Left lung (tissue), 10 donors: ENCODE measurements around the gene FAM149B1. TPM values are rescaled to one million over a fixed set of nuclear protein-coding genes. Genes with fewer than 3 reads are reported as not detected.

Source experiments
- ATAC-seq: fragments of 200-7000 bp; cut with Tn5 transposase; one replicate; pipeline ENCODE4 v1.9.1; 2020; ENCODE audit warnings: moderate library complexity
- DNase-seq, 4 donors: peaks; one replicate each; pipeline ENCODE4 v3.0.0-alpha.2; 2013 to 2020
- H3K27ac ChIP-seq, 2 donors: fragments of 200-600 bp; sonication (generic) in 1 of 2; one replicate each; pipeline versions ENCODE4 v1.5.0 to v1.8.0; 2020 to 2021
- H3K27me3 ChIP-seq, 2 donors: fragments of 200-600 bp; sonication (generic) in 1 of 2; one replicate each; pipeline versions ENCODE4 v1.5.0 to v1.8.0; 2020 to 2021
- H3K36me3 ChIP-seq, 2 donors: fragments of 200-600 bp; sonication (generic) in 1 of 2; one replicate each; pipeline versions ENCODE4 v1.5.0 to v1.8.0; 2020 to 2021
- H3K4me1 ChIP-seq, 2 donors: fragments of 200-600 bp; one replicate each; pipeline ENCODE4 v1.8.0; 2021
- H3K4me3 ChIP-seq, 2 donors: fragments of 200-600 bp; sonication (generic) in 1 of 2; one replicate each; pipeline versions ENCODE4 v1.5.0 to v1.8.0; 2020 to 2021; ENCODE audit warnings: mild to moderate bottlenecking in 1 of 2
- H3K9me3 ChIP-seq, 2 donors: fragments of 200-600 bp; sonication (generic) in 1 of 2; one replicate each; pipeline versions ENCODE4 v1.5.0 to v1.8.0; 2020 to 2021
- CTCF ChIP-seq, 2 donors: fragments of 200-600 bp; sonication (generic) in 1 of 2; IDR thresholded peaks; one replicate each; pipeline versions ENCODE4 v1.5.0 to v1.8.0; 2021; ENCODE audit warnings: antibody characterized with exemption in 2 of 2
- intact Hi-C, 2 donors: fragments of 100-400 bp; cut with DNase I; formaldehyde crosslinking; loops; one replicate each; pipeline versions ENCODE4 v1.11.2 to v1.14.2; 2022
- polyA plus RNA-seq, 6 donors: library from polyadenylated mRNA; unstranded; fragments of 120-200 nt; gene quantifications; one replicate each; pipeline ENCODE4 v1.2.1, GENCODE V29; 2013; ENCODE audit not compliant: insufficient read length in 6 of 6
- total RNA-seq, 2 donors: library from RNA; stranded (reverse); fragmentation: NEBNext Ultra II Directional; extraction: Animal tissue kit (Norgen Biotek cat#: 25700); gene quantifications; one replicate each; pipeline ENCODE4 v1.2.1, GENCODE V29; 2021
- donor health status: DM: no; HTN: yes; CAD: no.
- donor health status: DM: no; HTN: no; CAD: no.

Gene FAM149B1
- total and polyA plus RNA-seq, 8 donors = 20.4 to 58.8 (median 49.8) TPM

- DNase-seq = no peak
- Histone ChIP-seq H3K36me3 (no peaks in the 10 kb centered on the region), H3K27me3 (no peaks in the 10 kb centered on the region), H3K4me1 (no peaks in the 10 kb centered on the region), H3K9me3 (peaks cover 0 to 11% of the 10 kb centered on the region in 2 donors), H3K27ac (no peak overlapping the region), H3K4me3 (no peak overlapping the region)
- no peak for ATAC-seq
- no peak for TF ChIP-seq CTCF (IDR thresholded peaks at IDR 0.05)
- intact Hi-C loops = no loop called here
Measured at GRCh38 chr10:73262105-73262730, 94.3 kb downstream of the FAM149B1 start.

- TF ChIP-seq CTCF (IDR thresholded peaks at IDR 0.05) = no peak
- DNase-seq = no peak
- H3K4me3 ChIP-seq = no peak overlapping the region
- peaks cover 0 to 11% of the 10 kb centered on the region in 2 donors for H3K9me3 ChIP-seq
- ATAC-seq = no peak
- no peaks in the 10 kb centered on the region for H3K27me3 ChIP-seq
- H3K4me1 ChIP-seq = no peaks in the 10 kb centered on the region
- intact Hi-C loops = no loop called here
- no peak overlapping the region for H3K27ac ChIP-seq
- H3K36me3 ChIP-seq = no peaks in the 10 kb centered on the region
Measured at GRCh38 chr10:73262880-73263555, 95.1 kb downstream of the FAM149B1 start.

- ATAC-seq (no peak), DNase-seq (no peak)
- H3K9me3 ChIP-seq = peaks cover 0 to 7% of the 10 kb centered on the region in 2 donors
- intact Hi-C loops = no loop called here
- TF ChIP-seq CTCF (IDR thresholded peaks at IDR 0.05) = peak in 1 of 2 donors; percentile 28
- no peaks in the 10 kb centered on the region for H3K27me3 ChIP-seq
- no peak overlapping the region for H3K27ac ChIP-seq
- no peaks in the 10 kb centered on the region for H3K4me1 ChIP-seq
- no peaks in the 10 kb centered on the region for H3K36me3 ChIP-seq
- H3K4me3 ChIP-seq = no peak overlapping the region
Measured at GRCh38 chr10:73263693-73264347, 95.9 kb downstream of the FAM149B1 start.

- no peak overlapping the region for H3K4me3 ChIP-seq
- H3K36me3 ChIP-seq = no peaks in the 10 kb centered on the region
- DNase-seq (no peak), ATAC-seq (no peak)
- no peak overlapping the region for H3K27ac ChIP-seq
- peaks cover 0 to 3% of the 10 kb centered on the region in 2 donors for H3K9me3 ChIP-seq
- intact Hi-C loops = no loop called here
- H3K4me1 ChIP-seq = no peaks in the 10 kb centered on the region
- TF ChIP-seq CTCF (IDR thresholded peaks at IDR 0.05) = no peak
- H3K27me3 ChIP-seq = no peaks in the 10 kb centered on the region
Measured at GRCh38 chr10:73264423-73264822, 96.5 kb downstream of the FAM149B1 start.

- H3K27ac ChIP-seq = no peak overlapping the region
- ATAC-seq (no peak), DNase-seq (no peak)
- no peaks in the 10 kb centered on the region for H3K9me3 ChIP-seq
- no peaks in the 10 kb centered on the region for H3K36me3 ChIP-seq
- H3K4me1 ChIP-seq = no peaks in the 10 kb centered on the region
- no peak overlapping the region for H3K4me3 ChIP-seq
- no peaks in the 10 kb centered on the region for H3K27me3 ChIP-seq
- no peak for TF ChIP-seq CTCF (IDR thresholded peaks at IDR 0.05)
- intact Hi-C loops = no loop called here
Measured at GRCh38 chr10:73281097-73281496, 113.2 kb downstream of the FAM149B1 start.
